ENCODE results near the gene CFHR2. TPM values are rescaled to one million over a fixed set of nuclear protein-coding genes. Genes with fewer than 3 reads are reported as not detected.
"Not testable (repeated sequence)": the region's sequence is repeated elsewhere in the genome, so short reads cannot be mapped to it uniquely, and the experiment has no call there.

The CFHR2 gene
- total and polyA plus RNA-seq, 7 experiments from 2014 or later, result 0.44 TPM; not detected in 6

DNA sequence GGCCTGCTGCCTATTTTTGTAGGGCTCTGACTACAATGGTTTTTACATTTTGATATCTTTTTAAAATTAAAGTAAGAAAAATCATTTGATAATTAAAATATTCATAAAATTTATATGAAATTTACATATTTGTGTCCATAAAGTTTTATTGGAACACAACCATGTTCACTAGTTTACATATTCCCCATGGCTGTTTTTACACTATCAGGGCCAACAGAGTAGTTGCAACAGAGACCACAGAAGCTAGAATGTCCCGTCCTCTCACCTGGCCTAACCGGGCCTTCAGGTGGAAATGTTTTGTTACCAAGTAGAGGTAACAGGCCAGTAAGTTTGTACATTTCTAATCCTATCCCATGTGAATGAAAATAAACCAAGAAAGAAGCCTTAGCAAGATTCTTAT is 10.7 kb upstream of the CFHR2 start:
- H3K36me3 Mint-ChIP-seq; H3K4me1 Mint-ChIP-seq; H3K4me3 Mint-ChIP-seq; intact Hi-C loops (cut with micrococcal nuclease); H3K27me3 ChIP-seq (ENCODE audit: control insufficient read depth in 2 of 2, insufficient read depth in 2 of 2, low read length in 2 of 2); H3K4me1 ChIP-seq (ENCODE audit: control insufficient read depth in 2 of 2, insufficient read depth in 2 of 2, low read length in 2 of 2); H3K27ac Mint-ChIP-seq; POLR2A ChIA-PET; H3K36me3 ChIP-seq (ENCODE audit: control insufficient read depth in 2 of 3, insufficient read depth in 3 of 3, low read length in 3 of 3); H3K9me3 ChIP-seq (ENCODE audit: control insufficient read depth in 2 of 3, low read length in 3 of 3); CTCF ChIA-PET; H3K27me3 Mint-ChIP-seq; DNase-seq; H3K27ac ChIP-seq (ENCODE audit: low read depth, low read length); ATAC-seq; H3K4me3 ChIP-seq (ENCODE audit: low read length): not testable (repeated sequence)
- H3K9me3 Mint-ChIP-seq, result peaks cover 0 to 11% (median 0%) of the 10 kb centered on the region in 11 donors

DNA sequence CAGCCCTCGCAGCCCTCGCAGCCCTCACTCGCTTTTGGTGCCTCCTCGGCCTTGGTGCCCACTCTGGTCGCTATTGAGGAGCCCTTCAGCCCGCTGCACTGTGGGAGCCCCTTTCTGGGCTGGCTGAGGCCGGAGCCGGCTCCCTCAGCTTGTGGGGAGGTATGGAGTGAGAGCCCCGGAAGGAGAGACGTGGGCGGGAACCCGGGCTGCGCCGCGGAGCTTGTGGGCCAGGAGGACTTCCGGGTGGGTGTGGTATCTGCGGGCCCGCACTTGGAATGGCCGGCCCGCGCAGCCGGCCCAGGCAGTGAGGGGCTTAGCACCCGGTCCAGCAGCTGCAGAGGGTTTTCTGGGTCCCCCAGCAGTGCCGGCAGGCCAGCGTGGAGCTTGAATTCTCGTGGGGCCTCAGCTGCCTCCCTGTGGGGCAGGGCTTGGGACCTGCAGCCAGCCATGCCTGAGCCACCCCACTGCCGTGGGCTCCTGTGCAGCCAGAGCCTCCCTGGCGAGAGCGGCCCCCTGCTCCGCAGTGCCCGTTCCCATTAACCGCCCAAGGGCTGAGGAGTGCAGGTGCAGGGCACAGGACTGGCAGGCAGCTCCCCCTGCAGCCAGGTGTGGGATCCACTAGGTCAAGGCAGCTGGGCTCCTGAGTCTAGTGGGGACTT is 9.9 kb upstream of the CFHR2 start:
- H3K36me3 Mint-ChIP-seq, result no peaks in the 10 kb centered on the region
- CTCF ChIA-PET, result no interaction called here
- no peak overlapping the region for H3K27ac Mint-ChIP-seq
- H3K4me1 ChIP-seq (ENCODE audit: control insufficient read depth in 2 of 2, insufficient read depth in 2 of 2, low read length in 2 of 2), result no peaks in the 10 kb centered on the region
- H3K9me3 Mint-ChIP-seq, result peaks cover 0 to 8% (median 0%) of the 10 kb centered on the region in 11 donors
- no peaks in the 10 kb centered on the region for H3K36me3 ChIP-seq (ENCODE audit: control insufficient read depth in 2 of 3, insufficient read depth in 3 of 3, low read length in 3 of 3)
- no peak overlapping the region for H3K27ac ChIP-seq (ENCODE audit: low read depth, low read length)
- DNase-seq (no peak), ATAC-seq (no peak)
- H3K9me3 ChIP-seq (ENCODE audit: control insufficient read depth in 2 of 3, low read length in 3 of 3), result no peaks in the 10 kb centered on the region
- intact Hi-C loops (cut with micrococcal nuclease), result no loop called here
- H3K4me3 ChIP-seq (ENCODE audit: low read length), result no peak overlapping the region
- H3K27me3 ChIP-seq (ENCODE audit: control insufficient read depth in 2 of 2, insufficient read depth in 2 of 2, low read length in 2 of 2), result no peaks in the 10 kb centered on the region
- H3K4me1 Mint-ChIP-seq, result no peaks in the 10 kb centered on the region
- POLR2A ChIA-PET, result no interaction called here
- no peak overlapping the region for H3K4me3 Mint-ChIP-seq
- no peaks in the 10 kb centered on the region for H3K27me3 Mint-ChIP-seq

DNA sequence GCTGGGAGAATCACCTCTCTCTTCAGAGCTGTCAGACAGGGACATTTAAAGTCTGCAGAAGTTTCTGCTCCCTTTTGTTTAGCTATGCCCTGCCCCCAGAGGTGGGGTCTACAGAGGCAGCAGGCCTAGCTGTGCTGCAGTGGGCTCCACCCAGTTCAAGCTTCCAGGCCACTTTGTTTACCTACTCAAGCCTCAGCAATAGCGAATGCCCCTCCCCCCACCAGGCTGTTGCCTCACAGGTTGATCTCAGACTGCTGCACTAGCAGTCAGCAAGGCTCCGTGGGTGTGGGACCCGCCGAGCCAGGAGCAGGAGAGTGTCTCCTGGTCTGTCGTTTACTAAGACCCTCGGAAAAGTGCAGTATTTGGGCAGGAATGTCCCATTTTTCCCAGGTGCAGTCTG is 2.1 kb upstream of the CFHR2 start:
- H3K4me1 Mint-ChIP-seq; H3K4me1 ChIP-seq (ENCODE audit: control insufficient read depth in 2 of 2, insufficient read depth in 2 of 2, low read length in 2 of 2); H3K27ac ChIP-seq (ENCODE audit: low read depth, low read length); H3K36me3 Mint-ChIP-seq; H3K9me3 ChIP-seq (ENCODE audit: control insufficient read depth in 2 of 3, low read length in 3 of 3); H3K27ac Mint-ChIP-seq; DNase-seq; POLR2A ChIA-PET; H3K9me3 Mint-ChIP-seq; H3K27me3 Mint-ChIP-seq; H3K4me3 ChIP-seq (ENCODE audit: low read length); H3K27me3 ChIP-seq (ENCODE audit: control insufficient read depth in 2 of 2, insufficient read depth in 2 of 2, low read length in 2 of 2); CTCF ChIA-PET; ATAC-seq; H3K4me3 Mint-ChIP-seq; H3K36me3 ChIP-seq (ENCODE audit: control insufficient read depth in 2 of 3, insufficient read depth in 3 of 3, low read length in 3 of 3): not testable (repeated sequence)
- intact Hi-C loops (cut with micrococcal nuclease), result loop anchor here in 1 of 2 donors (10.0 kb wide), 1 partner anchor 127 kb away; the partner anchor contains the start of gene CFHR1

DNA sequence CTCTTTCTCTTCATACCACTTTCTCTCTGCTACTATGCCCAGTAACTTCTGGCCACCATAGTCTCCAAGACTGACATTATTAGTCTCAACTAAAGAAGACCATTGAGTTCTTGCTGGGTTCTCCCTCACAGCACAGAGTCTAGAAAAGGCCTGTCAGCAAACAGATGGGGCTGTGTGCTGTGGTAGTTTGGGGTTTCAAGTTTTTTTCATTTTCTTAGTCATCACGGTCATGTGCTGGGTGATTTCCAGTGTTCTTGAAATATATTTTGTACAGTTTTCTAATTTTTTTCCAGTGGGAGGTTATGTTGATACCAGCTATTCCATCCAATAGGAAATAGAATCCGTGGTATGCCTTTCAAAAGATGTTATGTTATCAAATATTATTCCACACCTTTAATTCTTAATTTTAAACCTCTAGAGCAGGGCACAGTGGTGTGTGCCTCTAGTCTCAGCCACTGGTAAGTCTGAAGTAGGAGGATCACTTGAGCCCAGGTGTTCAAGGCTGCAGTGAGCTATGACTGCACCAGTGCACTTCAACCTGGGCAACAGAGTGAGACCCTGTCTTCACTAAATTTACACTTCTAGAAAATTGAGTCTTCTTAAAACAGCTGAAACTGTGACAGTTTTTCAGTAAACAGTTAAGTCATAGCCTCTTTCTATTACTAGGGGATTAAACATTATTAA is 8.3 kb downstream of the CFHR2 start:
- H3K9me3 ChIP-seq (ENCODE audit: control insufficient read depth in 2 of 3, low read length in 3 of 3), result no peaks in the 10 kb centered on the region
- ChIA-PET POLR2A (no interaction called here), CTCF (no interaction called here)
- no peaks in the 10 kb centered on the region for H3K36me3 ChIP-seq (ENCODE audit: control insufficient read depth in 2 of 3, insufficient read depth in 3 of 3, low read length in 3 of 3)
- no peak overlapping the region for H3K4me3 Mint-ChIP-seq
- peaks cover 0 to 5% (median 0%) of the 10 kb centered on the region in 5 donors for H3K27me3 Mint-ChIP-seq
- H3K36me3 Mint-ChIP-seq, result no peaks in the 10 kb centered on the region
- peaks cover 0 to 6% (median 2%) of the 10 kb centered on the region in 11 donors for H3K9me3 Mint-ChIP-seq
- no peak overlapping the region for H3K27ac ChIP-seq (ENCODE audit: low read depth, low read length)
- intact Hi-C loops (cut with micrococcal nuclease), result no loop called here
- no peak overlapping the region for H3K4me3 ChIP-seq (ENCODE audit: low read length)
- H3K27me3 ChIP-seq (ENCODE audit: control insufficient read depth in 2 of 2, insufficient read depth in 2 of 2, low read length in 2 of 2), result no peaks in the 10 kb centered on the region
- no peak for DNase-seq
- H3K4me1 ChIP-seq (ENCODE audit: control insufficient read depth in 2 of 2, insufficient read depth in 2 of 2, low read length in 2 of 2), result no peaks in the 10 kb centered on the region
- H3K27ac Mint-ChIP-seq, result no peak overlapping the region
- no peak for ATAC-seq
- H3K4me1 Mint-ChIP-seq, result no peaks in the 10 kb centered on the region

DNA sequence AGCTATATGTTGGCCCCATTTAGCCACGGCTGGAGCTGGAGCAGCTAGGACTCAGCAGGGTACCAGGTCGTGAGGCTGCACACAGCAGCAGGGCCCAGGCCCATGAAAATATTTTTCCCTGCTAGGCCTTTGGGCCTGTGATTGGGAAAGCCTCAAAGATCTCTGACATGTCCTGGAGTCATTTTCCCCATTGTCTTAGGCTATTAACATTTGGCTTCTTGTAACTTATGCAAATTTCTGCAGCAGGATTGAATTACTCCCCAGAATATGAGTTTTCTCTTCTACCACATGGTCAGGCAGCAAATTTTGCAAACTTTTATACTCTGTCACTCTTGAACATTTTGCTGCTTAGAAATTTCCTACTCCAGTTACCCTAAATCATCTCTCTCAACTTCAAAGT is 11.2 kb downstream of the CFHR2 start:
- H3K36me3 Mint-ChIP-seq, result no peaks in the 10 kb centered on the region
- H3K4me3 ChIP-seq (ENCODE audit: low read length), result no peak overlapping the region
- H3K27ac ChIP-seq (ENCODE audit: low read depth, low read length), result no peak overlapping the region
- ChIA-PET CTCF (no interaction called here), POLR2A (no interaction called here)
- H3K4me3 Mint-ChIP-seq, result no peak overlapping the region
- no peak for ATAC-seq
- no peak overlapping the region for H3K27ac Mint-ChIP-seq
- intact Hi-C loops (cut with micrococcal nuclease), result no loop called here
- no peak for DNase-seq
- no peaks in the 10 kb centered on the region for H3K4me1 ChIP-seq (ENCODE audit: control insufficient read depth in 2 of 2, insufficient read depth in 2 of 2, low read length in 2 of 2)
- H3K27me3 Mint-ChIP-seq, result peaks cover 0 to 4% (median 0%) of the 10 kb centered on the region in 5 donors
- H3K9me3 Mint-ChIP-seq, result peaks cover 0 to 6% (median 2%) of the 10 kb centered on the region in 11 donors
- no peaks in the 10 kb centered on the region for H3K27me3 ChIP-seq (ENCODE audit: control insufficient read depth in 2 of 2, insufficient read depth in 2 of 2, low read length in 2 of 2)
- H3K9me3 ChIP-seq (ENCODE audit: control insufficient read depth in 2 of 3, low read length in 3 of 3), result no peaks in the 10 kb centered on the region
- H3K4me1 Mint-ChIP-seq, result no peaks in the 10 kb centered on the region
- H3K36me3 ChIP-seq (ENCODE audit: control insufficient read depth in 2 of 3, insufficient read depth in 3 of 3, low read length in 3 of 3), result no peaks in the 10 kb centered on the region

DNA sequence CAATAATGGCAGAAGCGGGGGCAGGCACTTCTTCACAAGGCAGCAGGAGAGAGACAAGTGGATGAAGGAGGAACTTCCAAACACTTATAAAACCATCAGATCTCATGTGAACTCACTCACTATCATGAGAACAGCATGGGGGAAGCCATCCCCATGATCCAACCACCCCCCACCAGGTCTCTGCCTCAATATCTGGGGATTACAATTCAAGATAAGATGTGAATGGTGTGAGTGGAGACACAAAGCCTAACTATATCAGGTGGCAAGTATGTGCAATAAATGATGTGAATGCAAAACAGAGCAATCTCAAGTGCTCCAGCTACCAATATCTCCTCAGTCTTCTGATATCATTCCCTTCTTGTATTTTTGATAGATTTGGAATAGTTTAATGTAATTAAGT is 12.4 kb downstream of the CFHR2 start:
- no peak for ATAC-seq
- no peak overlapping the region for H3K27ac ChIP-seq (ENCODE audit: low read depth, low read length)
- H3K27me3 ChIP-seq (ENCODE audit: control insufficient read depth in 2 of 2, insufficient read depth in 2 of 2, low read length in 2 of 2), result no peaks in the 10 kb centered on the region

DNA sequence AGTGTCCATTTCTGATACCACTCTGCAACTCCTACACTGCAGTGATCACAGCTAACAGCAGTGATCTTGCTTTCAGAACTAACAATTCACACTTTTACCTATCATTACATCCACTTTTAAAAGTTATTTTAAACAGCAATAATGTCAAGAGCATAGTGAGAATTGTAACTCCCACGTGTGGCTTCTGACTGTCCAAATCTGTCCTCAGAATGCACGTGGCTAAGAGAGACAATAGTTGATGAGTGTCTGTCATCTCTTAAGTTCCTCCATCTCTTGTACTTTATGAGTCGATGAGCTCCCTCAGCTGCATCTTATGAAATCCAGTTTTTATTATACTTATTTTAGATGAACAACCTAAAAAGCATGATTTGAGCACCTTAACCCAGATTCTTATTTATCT is 17.3 kb downstream of the CFHR2 start:
- ChIA-PET POLR2A (no interaction called here), CTCF (no interaction called here)
- no peak for ATAC-seq
- no peak for DNase-seq
- H3K27me3 ChIP-seq (ENCODE audit: control insufficient read depth in 2 of 2, insufficient read depth in 2 of 2, low read length in 2 of 2), result no peaks in the 10 kb centered on the region
- H3K9me3 ChIP-seq (ENCODE audit: control insufficient read depth in 2 of 3, low read length in 3 of 3), result no peaks in the 10 kb centered on the region
- H3K4me1 ChIP-seq (ENCODE audit: control insufficient read depth in 2 of 2, insufficient read depth in 2 of 2, low read length in 2 of 2), result no peaks in the 10 kb centered on the region
- no peaks in the 10 kb centered on the region for H3K36me3 ChIP-seq (ENCODE audit: control insufficient read depth in 2 of 3, insufficient read depth in 3 of 3, low read length in 3 of 3)
- no peaks in the 10 kb centered on the region for H3K4me1 Mint-ChIP-seq
- H3K27ac Mint-ChIP-seq, result no peak overlapping the region
- H3K4me3 ChIP-seq (ENCODE audit: low read length), result no peak overlapping the region
- H3K27ac ChIP-seq (ENCODE audit: low read depth, low read length), result no peak overlapping the region
- intact Hi-C loops (cut with micrococcal nuclease), result no loop called here
- peaks cover 0 to 9% (median 0%) of the 10 kb centered on the region in 5 donors for H3K27me3 Mint-ChIP-seq
- H3K36me3 Mint-ChIP-seq, result no peaks in the 10 kb centered on the region
- no peak overlapping the region for H3K4me3 Mint-ChIP-seq
- H3K9me3 Mint-ChIP-seq, result peaks cover 0 to 10% (median 0%) of the 10 kb centered on the region in 11 donors

More for the DNA sequence above, 12.4 kb downstream of the CFHR2 start:
- Mint-ChIP-seq H3K27me3 (no peaks in the 10 kb centered on the region), H3K4me3 (no peak overlapping the region), H3K36me3 (no peaks in the 10 kb centered on the region), H3K4me1 (no peaks in the 10 kb centered on the region), H3K27ac (no peak overlapping the region), H3K9me3 (peaks cover 0 to 6% (median 2%) of the 10 kb centered on the region in 11 donors)
- no peaks in the 10 kb centered on the region for H3K9me3 ChIP-seq (ENCODE audit: control insufficient read depth in 2 of 3, low read length in 3 of 3)
- CTCF ChIA-PET, result no interaction called here
- no peaks in the 10 kb centered on the region for H3K36me3 ChIP-seq (ENCODE audit: control insufficient read depth in 2 of 3, insufficient read depth in 3 of 3, low read length in 3 of 3)
- DNase-seq, result no peak
- H3K4me1 ChIP-seq (ENCODE audit: control insufficient read depth in 2 of 2, insufficient read depth in 2 of 2, low read length in 2 of 2), result no peaks in the 10 kb centered on the region
- POLR2A ChIA-PET, result no interaction called here
- intact Hi-C loops (cut with micrococcal nuclease), result no loop called here
- H3K4me3 ChIP-seq (ENCODE audit: low read length), result no peak overlapping the region

All from naive thymus-derived CD4-positive, alpha-beta T cell (primary cell).